Upper lobe of left lung (tissue), 6 donors: ENCODE results near the gene VWA3A. TPM values are rescaled to one million over a fixed set of nuclear protein-coding genes. Genes with fewer than 3 reads are reported as not detected.

Experiments
- ATAC-seq, 2 donors: fragments of 200-7000 bp; cut with Tn5 transposase; one replicate each; pipeline ENCODE4 v1.9.1; 2022; ENCODE audit warnings: mild to moderate bottlenecking in 2 of 2, moderate library complexity in 2 of 2; ENCODE audit not compliant: low FRiP score in 2 of 2
- DNase-seq, 2 donors: peaks; one replicate each; pipeline ENCODE4 v3.0.0-alpha.2; 2019 to 2020
- H3K27ac ChIP-seq, 4 donors: fragments of 200-600 bp; sonication (generic); one replicate each; pipeline ENCODE4 v1.5.1; 2016 to 2019
- H3K27me3 ChIP-seq, 4 donors: fragments of 200-600 bp; sonication (generic); one replicate each; pipeline ENCODE4 v1.5.1; 2017 to 2019
- H3K36me3 ChIP-seq, 4 donors: fragments of 200-600 bp; sonication (generic); one replicate each; pipeline ENCODE4 v1.5.1; 2016 to 2019
- H3K4me1 ChIP-seq, 4 donors: fragments of 200-600 bp; sonication (generic); one replicate each; pipeline ENCODE4 v1.5.1; 2018 to 2019
- H3K4me3 ChIP-seq, 4 donors: fragments of 200-600 bp; sonication (generic); one replicate each; pipeline ENCODE4 v1.5.1; 2017 to 2019; ENCODE audit warnings: mild to moderate bottlenecking in 2 of 4, moderate library complexity in 1 of 4
- H3K9me3 ChIP-seq, 4 donors: fragments of 200-600 bp; sonication (generic); one replicate each; pipeline ENCODE4 v1.5.1; 2018 to 2019
- CTCF ChIP-seq, 6 experiments: fragments of 450-650 bp in 4 of 6; fragments of 200-600 bp in 2 of 6; sonication (generic) in 2 of 6; IDR thresholded peaks; one replicate each; pipeline ENCODE4 v1.5.1; 2016 to 2019; ENCODE audit warnings: antibody characterized with exemption in 6 of 6
- EP300 ChIP-seq, 4 donors: sonication (generic); formaldehyde crosslinking; IDR thresholded peaks; one replicate each; pipeline ENCODE4 v1.5.1; 2017; ENCODE audit warnings: antibody characterized with exemption in 4 of 4, control low read depth in 2 of 4
- POLR2A ChIP-seq, 4 donors: fragments of 450-650 bp; IDR thresholded peaks; one replicate each; pipeline ENCODE4 v1.5.1; 2016 to 2017; ENCODE audit warnings: antibody characterized with exemption in 4 of 4, mild to moderate bottlenecking in 2 of 4
- POLR2AphosphoS5 ChIP-seq, 2 donors: sonication (generic); formaldehyde crosslinking; IDR thresholded peaks; one replicate each; pipeline ENCODE4 v1.5.1; 2017; ENCODE audit warnings: antibody characterized with exemption in 2 of 2
- WGBS, 2 donors: methylation state at CpG; one replicate each; pipeline ENCODE4 v1.1.5; 2017 to 2018; 5-methylcytosine and 5-hydroxymethylcytosine counted together
- total RNA-seq, 6 donors: library from RNA; depleted of rRNA in 4 of 6; stranded (reverse); fragments of >200 nt in 4 of 6; gene quantifications; one replicate each; pipeline versions ENCODE4 v1.1.0 to v1.2.1, GENCODE V29; 2016 to 2021
- donor health status: DM: no; HTN: no; CAD: no; lungs with moderate emphysema.
- donor health status: DM: no; HTN: yes; CAD: no; lungs with severe emphysema.

The VWA3A gene
- total RNA-seq, 6 donors from 2014 or later: 0.43 to 47.8 (median 14.9) TPM

DNA sequence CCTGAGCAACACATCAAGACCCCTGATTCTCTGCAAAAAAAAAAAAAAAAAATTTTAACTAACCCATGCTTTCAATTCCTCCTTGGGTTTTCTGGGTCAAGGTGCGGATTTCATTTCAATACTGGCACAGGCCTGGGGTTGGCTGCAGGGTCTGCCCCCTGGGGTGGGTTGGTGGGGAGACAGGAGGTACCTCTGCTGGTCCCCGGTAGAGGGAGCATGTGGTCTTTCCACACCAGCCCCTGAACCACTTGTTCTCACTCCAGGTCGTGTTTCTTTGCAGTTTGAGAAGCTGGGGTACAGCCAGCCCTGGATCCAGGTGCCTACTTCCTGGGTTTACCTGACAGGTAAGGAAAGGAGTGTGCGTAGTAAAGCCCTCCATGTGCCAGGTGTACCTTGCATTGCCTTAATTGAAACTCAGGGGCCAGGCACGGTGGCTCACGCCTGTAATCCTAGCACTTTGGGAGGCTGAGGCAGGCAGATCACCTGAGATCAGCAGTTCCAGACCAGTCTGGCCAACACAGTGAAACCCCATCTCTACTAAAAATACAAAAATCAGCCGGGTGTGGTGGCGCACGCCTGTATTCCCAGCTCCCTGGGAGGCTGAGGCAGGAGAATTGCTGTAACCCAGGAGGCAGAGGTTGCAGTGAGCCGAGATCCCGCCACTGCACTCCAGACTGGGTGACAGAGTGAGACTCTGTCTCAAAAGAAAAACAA, 91.7 kb downstream of the VWA3A start:
- Histone ChIP-seq H3K9me3 (no peaks in the 10 kb centered on the region), H3K4me1 (peaks cover 8 to 11% (median 9%) of the 10 kb centered on the region in 4 donors), H3K27me3 (no peaks in the 10 kb centered on the region), H3K36me3 (no peaks in the 10 kb centered on the region), H3K27ac (no peak overlapping the region), H3K4me3 (no peak overlapping the region)
- WGBS, 2 donors: 83 to 84% methylated on average over 11 of the region's 11 CpGs
- no peak for TF ChIP-seq CTCF (IDR thresholded peaks at IDR 0.05)
- TF ChIP-seq EP300 (IDR thresholded peaks at IDR 0.05): no peak
- no peak for TF ChIP-seq POLR2AphosphoS5 (IDR thresholded peaks at IDR 0.05)
- no peak for TF ChIP-seq POLR2A (IDR thresholded peaks at IDR 0.05)
- ATAC-seq (no peak), DNase-seq (no peak)

- no peak overlapping the region for H3K4me3 ChIP-seq
- H3K36me3 ChIP-seq: no peaks in the 10 kb centered on the region
- no peak overlapping the region for H3K27ac ChIP-seq
- ATAC-seq: no peak
- no peaks in the 10 kb centered on the region for H3K9me3 ChIP-seq
- peaks cover 13 to 16% (median 15%) of the 10 kb centered on the region in 4 donors for H3K4me1 ChIP-seq
- H3K27me3 ChIP-seq: no peaks in the 10 kb centered on the region
- WGBS, 2 donors: 88 to 90% methylated on average over 6 of the region's 6 CpGs
- TF ChIP-seq EP300 (IDR thresholded peaks at IDR 0.05): no peak
- no peak for TF ChIP-seq POLR2AphosphoS5 (IDR thresholded peaks at IDR 0.05)
- no peak for TF ChIP-seq POLR2A (IDR thresholded peaks at IDR 0.05)
- no peak for TF ChIP-seq CTCF (IDR thresholded peaks at IDR 0.05)
- no peak for DNase-seq
Measured at GRCh38 chr16:22184615-22184968, 92.3 kb downstream of the VWA3A start.

GRCh38 chr16:22186517-22186916, 94.2 kb downstream of the VWA3A start:
- no peak for DNase-seq
- H3K4me1 ChIP-seq: peaks cover 18 to 24% (median 20%) of the 10 kb centered on the region in 4 donors
- WGBS, 2 donors: 79 to 88% methylated on average over 3 of the region's 3 CpGs
- no peaks in the 10 kb centered on the region for H3K9me3 ChIP-seq
- no peak overlapping the region for H3K27ac ChIP-seq
- H3K4me3 ChIP-seq: no peak overlapping the region
- TF ChIP-seq CTCF (IDR thresholded peaks at IDR 0.05) (no peak), POLR2AphosphoS5 (IDR thresholded peaks at IDR 0.05) (no peak), EP300 (IDR thresholded peaks at IDR 0.05) (no peak), POLR2A (IDR thresholded peaks at IDR 0.05) (no peak)
- no peaks in the 10 kb centered on the region for H3K36me3 ChIP-seq
- H3K27me3 ChIP-seq: no peaks in the 10 kb centered on the region
- ATAC-seq: no peak

GRCh38 chr16:22188267-22188594, 95.9 kb downstream of the VWA3A start:
- H3K27ac ChIP-seq: peak overlapping the region in 3 of 4 donors; percentile 92 to 98 (median 94)
- no peaks in the 10 kb centered on the region for H3K27me3 ChIP-seq
- no peaks in the 10 kb centered on the region for H3K9me3 ChIP-seq
- 64 to 79% methylated on average over 2 of the region's 2 CpGs for WGBS, 2 donors
- no peak for TF ChIP-seq POLR2A (IDR thresholded peaks at IDR 0.05)
- no peak for TF ChIP-seq EP300 (IDR thresholded peaks at IDR 0.05)
- no peak for TF ChIP-seq POLR2AphosphoS5 (IDR thresholded peaks at IDR 0.05)
- TF ChIP-seq CTCF (IDR thresholded peaks at IDR 0.05): no peak
- ATAC-seq (no peak), DNase-seq (no peak)
- peaks cover 31 to 39% (median 34%) of the 10 kb centered on the region in 4 donors for H3K4me1 ChIP-seq
- H3K4me3 ChIP-seq: no peak overlapping the region
- no peaks in the 10 kb centered on the region for H3K36me3 ChIP-seq
